GM18951 (cell line): ENCODE measurements around the gene PDZD2.
"Not testable (repeated sequence)": the region's sequence is repeated elsewhere in the genome, so short reads cannot be mapped to it uniquely, and the experiment has no call there.

Experiments
- POLR2A ChIP-seq: IDR thresholded peaks from 4 replicates; pipeline ENCODE4 v1.6.1; 2011; ENCODE audit warnings: mild to moderate bottlenecking; ENCODE audit not compliant: insufficient read length, insufficient read depth; ENCODE audit errors: extremely low read depth
- in situ Hi-C: fragments of 300-500 bp; cut with MboI; formaldehyde crosslinking; loops from one replicate; pipeline ENCODE4 v1.12.0; 2022; ENCODE audit warnings: low sequenced_read_pairs, mixed read lengths, inconsistent platforms; ENCODE audit not compliant: unreplicated experiment

Gene PDZD2

DNA sequence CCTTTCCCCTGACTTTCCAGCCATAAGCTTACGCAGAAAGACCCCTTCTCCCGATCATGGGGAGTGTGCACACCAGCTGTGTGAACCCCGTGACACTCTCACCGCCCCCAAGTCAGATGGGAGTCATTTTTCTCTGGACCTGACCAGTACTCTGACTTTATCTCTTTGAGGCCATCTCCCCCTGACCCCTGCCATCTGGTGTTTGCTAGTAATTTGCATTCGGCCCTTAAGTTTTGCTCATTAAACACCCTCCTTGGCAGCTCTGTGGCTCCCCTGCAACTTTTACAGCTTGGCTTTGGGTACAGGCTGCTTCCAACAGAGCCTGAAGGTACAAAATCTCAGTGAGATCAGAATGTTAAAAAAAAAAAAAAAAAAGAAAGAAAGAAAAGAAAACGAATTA lies 43.9 kb downstream of the PDZD2 start:
- TF ChIP-seq POLR2A: no peak
- in situ Hi-C loops: no loop called here

- TF ChIP-seq POLR2A: no peak
- in situ Hi-C loops: no loop called here
Measured at GRCh38 chr5:31688515-31689092, 49.7 kb downstream of the PDZD2 start.

DNA sequence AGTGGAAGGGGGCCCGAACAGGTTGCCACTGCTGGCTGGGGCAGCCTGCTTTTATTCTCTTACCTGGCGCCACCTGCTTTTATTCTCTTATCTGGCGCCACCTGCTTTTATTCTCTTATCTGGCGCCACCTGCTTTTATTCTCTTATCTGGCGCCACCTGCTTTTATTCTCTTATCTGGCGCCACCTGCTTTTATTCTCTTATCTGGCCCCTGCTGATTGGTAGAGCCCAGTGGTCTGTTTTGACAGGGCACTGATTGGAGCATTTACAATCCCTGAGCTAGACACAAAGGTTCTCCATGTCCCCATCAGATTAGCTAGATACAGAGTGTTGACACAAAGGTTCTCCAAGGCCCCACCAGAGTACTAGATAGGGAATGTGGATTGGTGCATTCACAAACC lies 52.5 kb downstream of the PDZD2 start:
- in situ Hi-C loops: not testable (repeated sequence)

DNA sequence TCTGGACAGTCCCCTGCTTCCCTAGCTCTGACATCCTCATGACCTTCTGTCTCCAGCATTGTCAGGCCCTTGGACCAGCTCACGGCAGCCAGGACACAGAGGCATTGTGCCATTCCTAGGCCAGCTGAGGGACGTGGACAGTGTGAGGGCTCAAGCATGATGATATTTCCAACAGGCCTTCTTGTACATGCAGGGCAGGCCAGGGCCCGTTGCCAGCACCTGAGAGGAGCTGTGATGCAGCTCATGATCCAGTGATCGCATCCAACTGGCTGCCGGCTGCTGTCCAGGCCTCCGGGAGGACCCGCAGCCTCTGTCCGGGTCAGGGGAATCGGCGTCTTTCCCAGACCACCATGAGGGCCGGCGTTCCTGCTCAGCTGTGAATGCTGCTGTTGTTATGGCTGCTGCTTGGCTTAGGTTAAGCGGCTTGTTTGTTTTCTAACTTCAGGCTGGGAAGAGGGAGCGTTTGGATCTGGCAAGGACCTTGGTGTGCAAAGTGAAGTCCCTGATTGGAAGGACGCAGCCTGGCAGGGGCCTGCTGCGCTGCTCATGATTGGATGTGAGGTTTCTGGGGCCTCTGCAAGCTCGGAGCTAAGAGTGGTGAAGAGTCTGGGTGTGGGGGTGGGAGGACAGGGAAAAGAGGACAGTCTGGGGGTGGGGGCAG lies 53.8 kb downstream of the PDZD2 start:
- in situ Hi-C loops: no loop called here
- TF ChIP-seq POLR2A: no peak

GRCh38 chr5:31698673-31699072 lies 59.7 kb downstream of the PDZD2 start:
- in situ Hi-C loops: no loop called here
- TF ChIP-seq POLR2A: no peak

- in situ Hi-C loops: no loop called here
- no peak for TF ChIP-seq POLR2A
Measured at GRCh38 chr5:31701642-31702299, 62.8 kb downstream of the PDZD2 start.

- TF ChIP-seq POLR2A: no peak
- in situ Hi-C loops: no loop called here
Measured at GRCh38 chr5:31702712-31703111, 63.8 kb downstream of the PDZD2 start.

GRCh38 chr5:31703757-31704156 lies 64.8 kb downstream of the PDZD2 start:
- TF ChIP-seq POLR2A: no peak
- in situ Hi-C loops: no loop called here

DNA sequence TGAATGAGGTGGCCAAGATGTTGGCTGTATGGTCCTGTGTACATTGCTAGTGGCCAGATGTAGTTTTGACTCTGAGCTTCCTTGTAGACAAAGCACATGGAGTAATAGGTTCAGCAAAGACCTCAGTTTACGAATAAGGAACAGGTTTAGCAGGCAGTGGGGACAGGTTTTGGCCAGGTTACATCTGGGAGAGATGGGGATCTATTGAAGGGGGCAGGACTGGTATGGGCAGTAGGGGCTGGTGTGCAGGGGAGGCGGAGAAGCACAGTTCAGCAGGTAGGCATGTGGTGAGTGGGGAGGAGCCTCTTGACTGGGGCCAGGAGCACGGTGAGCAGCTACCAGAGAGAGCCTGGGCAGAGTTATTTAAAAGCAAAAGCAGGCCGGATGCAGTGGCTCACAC lies 67.3 kb downstream of the PDZD2 start:
- in situ Hi-C loops: no loop called here
- no peak for TF ChIP-seq POLR2A

- TF ChIP-seq POLR2A: no peak
- in situ Hi-C loops: no loop called here
Measured at GRCh38 chr5:31707329-31707728, 68.4 kb downstream of the PDZD2 start.

- in situ Hi-C loops: no loop called here
- TF ChIP-seq POLR2A: no peak
Measured at GRCh38 chr5:31708089-31708488, 69.2 kb downstream of the PDZD2 start.

- in situ Hi-C loops: no loop called here
- no peak for TF ChIP-seq POLR2A
Measured at GRCh38 chr5:31711363-31711762, 72.4 kb downstream of the PDZD2 start.

- in situ Hi-C loops: no loop called here
- no peak for TF ChIP-seq POLR2A
Measured at GRCh38 chr5:31711935-31712592, 73.1 kb downstream of the PDZD2 start.

- in situ Hi-C loops: no loop called here
- no peak for TF ChIP-seq POLR2A
Measured at GRCh38 chr5:31717561-31717960, 78.6 kb downstream of the PDZD2 start.
